Measurements from ENCODE around the gene SLC25A3.
"Not testable (repeated sequence)": the region's sequence is repeated elsewhere in the genome, so short reads cannot be mapped to it uniquely, and the experiment has no call there.

Gene SLC25A3

DNA sequence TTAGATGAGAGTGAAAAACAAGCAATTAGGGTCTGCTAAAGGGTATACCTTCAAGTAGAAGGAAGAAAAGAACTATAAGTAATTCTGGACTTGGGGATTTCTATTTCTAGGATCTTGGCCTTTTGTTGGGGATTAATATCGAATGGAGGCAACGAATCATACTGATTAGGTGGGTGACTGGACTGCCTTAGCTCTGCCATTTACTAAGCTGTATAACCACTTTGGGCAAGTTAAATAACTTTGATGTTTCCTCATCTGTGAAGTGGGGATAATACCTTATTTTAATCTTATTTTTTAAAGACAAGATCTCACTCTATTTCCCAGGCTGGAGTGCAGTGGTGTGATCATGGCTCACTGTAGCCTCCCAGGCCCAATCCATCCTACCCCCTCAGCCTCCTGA lies 44.5 kb downstream of the SLC25A3 start:
- H3K36me3 ChIP-seq (ENCODE audit: control insufficient read depth, insufficient read depth, low read length): peaks cover 2% of the 10 kb centered on the region
- no peaks in the 10 kb centered on the region for H3K27me3 ChIP-seq (ENCODE audit: control insufficient read depth, insufficient read depth, low read length)
- H3K9ac ChIP-seq (ENCODE audit: low read length): no peak overlapping the region
- no peak overlapping the region for H3K27ac ChIP-seq (ENCODE audit: low read depth, low read length)
- no peaks in the 10 kb centered on the region for H3K4me1 ChIP-seq (ENCODE audit: control insufficient read depth, insufficient read depth, low read length)
- H3K4me3 ChIP-seq (ENCODE audit: low read depth, low read length): no peak overlapping the region
- no peaks in the 10 kb centered on the region for H3K9me3 ChIP-seq (ENCODE audit: control insufficient read depth, insufficient read depth, low read depth, low read length)

DNA sequence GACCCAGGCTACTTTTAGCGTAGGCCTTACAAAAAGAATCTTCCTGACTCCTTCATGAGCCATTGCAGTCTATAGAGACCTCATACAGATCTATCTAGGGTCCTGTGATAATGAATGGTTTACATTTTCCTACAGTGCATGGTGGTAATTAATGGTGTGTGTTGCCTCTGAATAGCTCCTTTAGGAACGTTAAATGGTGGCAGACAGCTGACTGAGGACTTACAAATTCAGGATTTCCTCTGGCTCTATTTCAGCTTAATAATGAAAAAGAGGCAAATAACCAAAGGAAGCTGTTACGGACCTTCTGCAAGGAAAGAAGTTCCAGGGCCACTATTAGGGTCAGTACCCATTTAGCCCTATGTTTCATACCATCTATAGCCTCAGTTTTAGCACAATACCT lies 46.0 kb downstream of the SLC25A3 start:
- Histone ChIP-seq H3K4me3 (ENCODE audit: low read depth, low read length) (no peak overlapping the region), H3K36me3 (ENCODE audit: control insufficient read depth, insufficient read depth, low read length) (no peaks in the 10 kb centered on the region), H3K4me1 (ENCODE audit: control insufficient read depth, insufficient read depth, low read length) (no peaks in the 10 kb centered on the region), H3K27ac (ENCODE audit: low read depth, low read length) (no peak overlapping the region), H3K27me3 (ENCODE audit: control insufficient read depth, insufficient read depth, low read length) (no peaks in the 10 kb centered on the region), H3K9ac (ENCODE audit: low read length) (no peak overlapping the region), H3K9me3 (ENCODE audit: control insufficient read depth, insufficient read depth, low read depth, low read length) (no peaks in the 10 kb centered on the region)

- H3K4me1 ChIP-seq (ENCODE audit: control insufficient read depth, insufficient read depth, low read length); H3K9ac ChIP-seq (ENCODE audit: low read length); H3K9me3 ChIP-seq (ENCODE audit: control insufficient read depth, insufficient read depth, low read depth, low read length); H3K36me3 ChIP-seq (ENCODE audit: control insufficient read depth, insufficient read depth, low read length); H3K27ac ChIP-seq (ENCODE audit: low read depth, low read length); H3K4me3 ChIP-seq (ENCODE audit: low read depth, low read length); H3K27me3 ChIP-seq (ENCODE audit: control insufficient read depth, insufficient read depth, low read length): not testable (repeated sequence)
Observed at GRCh38 chr12:98642801-98643200, 49.3 kb downstream of the SLC25A3 start.

- Histone ChIP-seq H3K9ac (ENCODE audit: low read length) (peak overlapping the region; percentile 79), H3K27me3 (ENCODE audit: control insufficient read depth, insufficient read depth, low read length) (no peaks in the 10 kb centered on the region), H3K36me3 (ENCODE audit: control insufficient read depth, insufficient read depth, low read length) (peaks cover 11% of the 10 kb centered on the region), H3K4me1 (ENCODE audit: control insufficient read depth, insufficient read depth, low read length) (peaks cover 5% of the 10 kb centered on the region; the same call in 1 of the 2 replicates), H3K4me3 (ENCODE audit: low read depth, low read length) (peak overlapping the region; percentile 86), H3K27ac (ENCODE audit: low read depth, low read length) (peak overlapping the region; percentile 48; the same call in 1 of the 2 replicates), H3K9me3 (ENCODE audit: control insufficient read depth, insufficient read depth, low read depth, low read length) (no peaks in the 10 kb centered on the region)
Observed at GRCh38 chr12:98644433-98644711, 50.9 kb downstream of the SLC25A3 start.

- peak within 1 kb of the TSS; percentile 79 for H3K9ac ChIP-seq (ENCODE audit: low read length)
- peaks cover 5% of the 10 kb centered on the region; the same call in 1 of the 2 replicates for H3K4me1 ChIP-seq (ENCODE audit: control insufficient read depth, insufficient read depth, low read length)
- peak within 1 kb of the TSS; percentile 48; the same call in 1 of the 2 replicates for H3K27ac ChIP-seq (ENCODE audit: low read depth, low read length)
- H3K9me3 ChIP-seq (ENCODE audit: control insufficient read depth, insufficient read depth, low read depth, low read length): no peaks in the 10 kb centered on the region
- H3K4me3 ChIP-seq (ENCODE audit: low read depth, low read length): peak within 1 kb of the TSS; percentile 86
- peaks cover 17% of the 10 kb centered on the region for H3K36me3 ChIP-seq (ENCODE audit: control insufficient read depth, insufficient read depth, low read length)
- no peaks in the 10 kb centered on the region for H3K27me3 ChIP-seq (ENCODE audit: control insufficient read depth, insufficient read depth, low read length)
Observed at GRCh38 chr12:98644712-98645571, 51.5 kb downstream of the SLC25A3 start, which contains the start of the genes APAF1 and IKBIP. APAF1 (plus strand) TSS chr12:98645290; CDS start chr12:98648360, 3,070 bp downstream. IKBIP (minus strand) TSS chr12:98644788; CDS start chr12:98644701, 87 bp downstream.

DNA sequence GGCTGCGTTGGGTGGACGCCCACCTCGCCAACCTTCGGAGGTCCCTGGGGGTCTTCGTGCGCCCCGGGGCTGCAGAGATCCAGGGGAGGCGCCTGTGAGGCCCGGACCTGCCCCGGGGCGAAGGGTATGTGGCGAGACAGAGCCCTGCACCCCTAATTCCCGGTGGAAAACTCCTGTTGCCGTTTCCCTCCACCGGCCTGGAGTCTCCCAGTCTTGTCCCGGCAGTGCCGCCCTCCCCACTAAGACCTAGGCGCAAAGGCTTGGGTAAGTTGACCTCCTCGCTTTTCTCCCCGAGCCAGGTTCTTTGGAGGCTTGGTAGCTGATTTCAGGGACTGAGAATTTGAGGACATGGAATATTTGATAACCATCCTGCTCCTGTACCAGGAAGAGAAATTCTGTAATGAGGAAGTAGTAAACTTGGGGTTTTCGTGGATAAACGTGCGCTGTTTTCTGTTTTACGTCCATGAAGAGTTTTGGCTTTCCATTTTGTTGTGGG lies 52.1 kb downstream of the SLC25A3 start:
- Histone ChIP-seq H3K4me1 (ENCODE audit: control insufficient read depth, insufficient read depth, low read length) (peaks cover 5% of the 10 kb centered on the region; the same call in 1 of the 2 replicates), H3K4me3 (ENCODE audit: low read depth, low read length) (peak overlapping the region; percentile 86), H3K9ac (ENCODE audit: low read length) (peak overlapping the region; percentile 79), H3K27me3 (ENCODE audit: control insufficient read depth, insufficient read depth, low read length) (no peaks in the 10 kb centered on the region), H3K27ac (ENCODE audit: low read depth, low read length) (no peak overlapping the region), H3K36me3 (ENCODE audit: control insufficient read depth, insufficient read depth, low read length) (peaks cover 22% of the 10 kb centered on the region), H3K9me3 (ENCODE audit: control insufficient read depth, insufficient read depth, low read depth, low read length) (no peaks in the 10 kb centered on the region)

DNA sequence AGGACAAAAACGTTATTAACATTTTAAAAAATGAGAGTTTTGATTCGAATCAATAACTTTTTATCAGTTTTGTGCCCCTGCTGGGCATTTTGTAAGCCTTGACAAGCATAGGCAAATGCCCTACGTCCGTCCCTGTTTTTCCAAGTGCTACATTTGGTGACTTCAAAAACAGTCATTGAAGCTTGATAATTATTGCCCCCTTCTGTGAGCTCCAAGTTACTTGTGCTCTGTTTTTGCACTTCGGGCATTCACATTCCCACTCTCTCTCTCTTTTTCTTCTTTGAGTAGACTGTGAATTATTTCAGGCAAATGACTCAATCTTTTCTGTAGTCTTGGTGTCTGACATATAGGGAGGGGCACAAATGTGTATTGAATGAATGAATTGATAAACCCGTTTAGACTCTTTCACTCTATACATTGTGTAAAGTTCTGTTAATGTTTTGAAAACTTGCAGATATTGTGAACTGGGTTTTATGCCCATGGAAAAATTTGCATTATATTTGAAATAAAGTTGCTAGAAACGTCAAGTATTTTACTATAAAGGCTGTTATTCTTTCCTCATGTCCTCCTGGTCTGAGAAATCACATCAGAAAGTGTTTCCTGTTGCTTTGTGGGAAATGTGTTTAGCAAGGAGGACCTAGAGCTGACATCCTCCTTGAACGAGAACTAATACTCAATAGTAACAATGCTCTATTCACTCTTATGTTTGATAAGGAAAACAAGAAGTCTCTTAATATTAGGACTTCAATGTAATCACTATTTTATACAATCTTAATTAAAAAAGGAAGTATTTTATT lies 53.0 kb downstream of the SLC25A3 start:
- Histone ChIP-seq H3K27me3 (ENCODE audit: control insufficient read depth, insufficient read depth, low read length) (no peaks in the 10 kb centered on the region), H3K9ac (ENCODE audit: low read length) (no peak overlapping the region), H3K9me3 (ENCODE audit: control insufficient read depth, insufficient read depth, low read depth, low read length) (no peaks in the 10 kb centered on the region), H3K4me3 (ENCODE audit: low read depth, low read length) (peak overlapping the region; percentile 86), H3K27ac (ENCODE audit: low read depth, low read length) (no peak overlapping the region), H3K4me1 (ENCODE audit: control insufficient read depth, insufficient read depth, low read length) (peaks cover 5% of the 10 kb centered on the region; the same call in 1 of the 2 replicates), H3K36me3 (ENCODE audit: control insufficient read depth, insufficient read depth, low read length) (peaks cover 23% of the 10 kb centered on the region)

DNA sequence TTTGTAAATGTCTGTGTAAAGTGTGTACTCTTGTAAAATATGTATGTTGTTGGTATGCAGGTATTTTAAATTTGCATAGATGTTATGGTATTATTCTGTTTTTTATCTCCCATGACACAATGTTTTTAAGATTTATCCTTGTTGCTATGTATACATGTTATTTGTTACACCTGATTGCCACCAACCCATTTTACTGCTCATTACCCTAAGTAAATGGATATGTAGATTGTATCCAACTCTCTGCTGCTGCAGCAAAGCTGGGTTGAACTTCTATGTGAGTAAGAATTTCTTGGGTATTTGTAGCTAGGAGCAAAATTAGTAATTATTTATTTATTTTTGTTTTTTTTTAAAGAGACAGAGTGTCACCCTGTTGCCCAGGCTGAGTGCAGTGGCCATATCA lies 57.8 kb downstream of the SLC25A3 start:
- H3K9me3 ChIP-seq (ENCODE audit: control insufficient read depth, insufficient read depth, low read depth, low read length): no peaks in the 10 kb centered on the region

DNA sequence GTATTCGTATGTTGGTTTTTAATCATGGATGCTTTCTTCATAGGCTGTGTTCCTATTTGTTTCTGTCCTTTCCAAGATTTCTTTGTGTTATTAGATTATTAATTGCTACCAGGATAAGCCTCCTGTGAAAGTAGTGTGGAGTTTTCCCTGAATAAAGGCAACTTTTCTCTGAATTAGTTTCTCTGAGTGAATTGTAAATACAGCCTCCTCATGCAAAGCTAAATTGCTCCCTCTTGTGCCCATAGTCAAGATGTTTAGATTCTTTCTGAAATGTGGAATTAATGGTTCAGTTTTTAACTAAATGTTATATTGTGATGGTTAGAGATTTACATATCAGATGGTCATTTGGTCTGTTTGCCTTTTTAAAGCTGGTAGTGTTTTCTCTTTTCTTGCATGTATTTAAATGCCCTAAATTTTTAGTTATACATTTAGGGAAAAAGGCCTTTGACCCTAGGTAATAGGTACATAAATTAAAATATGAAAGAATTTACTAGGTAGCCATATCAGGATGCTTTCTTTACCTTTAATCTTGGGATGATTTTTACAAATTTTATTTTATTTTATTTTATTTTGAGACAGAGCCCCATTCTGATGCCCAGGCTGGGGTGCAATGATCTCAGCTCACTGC lies 60.5 kb downstream of the SLC25A3 start:
- Histone ChIP-seq H3K4me1 (ENCODE audit: control insufficient read depth, insufficient read depth, low read length) (no peaks in the 10 kb centered on the region), H3K9ac (ENCODE audit: low read length) (no peak overlapping the region), H3K36me3 (ENCODE audit: control insufficient read depth, insufficient read depth, low read length) (peaks cover 43% of the 10 kb centered on the region), H3K27ac (ENCODE audit: low read depth, low read length) (no peak overlapping the region), H3K4me3 (ENCODE audit: low read depth, low read length) (no peak overlapping the region), H3K9me3 (ENCODE audit: control insufficient read depth, insufficient read depth, low read depth, low read length) (no peaks in the 10 kb centered on the region), H3K27me3 (ENCODE audit: control insufficient read depth, insufficient read depth, low read length) (no peaks in the 10 kb centered on the region)

More for the DNA sequence above, 57.8 kb downstream of the SLC25A3 start:
- Histone ChIP-seq H3K36me3 (ENCODE audit: control insufficient read depth, insufficient read depth, low read length) (peaks cover 26% of the 10 kb centered on the region), H3K27me3 (ENCODE audit: control insufficient read depth, insufficient read depth, low read length) (no peaks in the 10 kb centered on the region), H3K9ac (ENCODE audit: low read length) (no peak overlapping the region), H3K4me1 (ENCODE audit: control insufficient read depth, insufficient read depth, low read length) (peaks cover 5% of the 10 kb centered on the region; the same call in 1 of the 2 replicates), H3K27ac (ENCODE audit: low read depth, low read length) (no peak overlapping the region), H3K4me3 (ENCODE audit: low read depth, low read length) (no peak overlapping the region)
